Endothelial cell (in vitro differentiated cells): ENCODE measurements around the gene INTS13. TPM values are rescaled to one million over a fixed set of nuclear protein-coding genes. Genes with fewer than 3 reads are reported as not detected.

Experiments used
- DNase-seq: peaks from one replicate; pipeline ENCODE4 v3.0.0; 2021; ENCODE audit warnings: low spot score
- H3K27ac Mint-ChIP-seq: one replicate; pipeline ENCODE4 v1.8.0; 2021; ENCODE audit warnings: mixed read lengths, inconsistent platforms; ENCODE audit not compliant: unreplicated experiment
- H3K27me3 Mint-ChIP-seq: one replicate; pipeline ENCODE4 v1.8.0; 2021; ENCODE audit warnings: mild to moderate bottlenecking, moderate library complexity, mixed read lengths, inconsistent platforms; ENCODE audit not compliant: unreplicated experiment
- H3K36me3 Mint-ChIP-seq: one replicate; pipeline ENCODE4 v1.8.0; 2021; ENCODE audit warnings: mild to moderate bottlenecking, low read depth, mixed read lengths, inconsistent platforms; ENCODE audit not compliant: unreplicated experiment
- H3K4me1 Mint-ChIP-seq: one replicate; pipeline ENCODE4 v1.8.0; 2021; ENCODE audit warnings: mild to moderate bottlenecking, mixed read lengths, inconsistent platforms; ENCODE audit not compliant: unreplicated experiment
- H3K4me3 Mint-ChIP-seq: one replicate; pipeline ENCODE4 v1.8.0; 2021; ENCODE audit warnings: mild to moderate bottlenecking, mixed read lengths, inconsistent platforms; ENCODE audit not compliant: unreplicated experiment
- H3K9me3 Mint-ChIP-seq: one replicate; pipeline ENCODE4 v1.8.0; 2021; ENCODE audit warnings: mixed read lengths, inconsistent platforms; ENCODE audit not compliant: unreplicated experiment
- CTCF ChIP-seq: fragments of 200-600 bp; sonication (generic); IDR thresholded peaks from one replicate; pipeline ENCODE4 v1.5.0; 2021; ENCODE audit warnings: antibody characterized with exemption; ENCODE audit not compliant: unreplicated experiment
- total RNA-seq: library from RNA; stranded (reverse); fragmentation: NEBNext Ultra II Directional; extraction: Animal tissue kit (Norgen Biotek cat#: 25700); gene quantifications from one replicate; pipeline ENCODE4 v1.2.1, GENCODE V29; 2021; ENCODE audit not compliant: unreplicated experiment

The INTS13 gene
- total RNA-seq, 1 donor from 2014 or later, result 20.0 TPM

- Mint-ChIP-seq H3K4me1 (peaks cover 10% of the 10 kb centered on the region), H3K27ac (no peak overlapping the region), H3K36me3 (peaks cover 3% of the 10 kb centered on the region), H3K4me3 (no peak overlapping the region), H3K9me3 (no peaks in the 10 kb centered on the region), H3K27me3 (peaks cover 3% of the 10 kb centered on the region)
- DNase-seq, result peak; percentile 11
- TF ChIP-seq CTCF, result no peak
These were observed 59.1 kb downstream of the INTS13 start for GRCh38 chr12:26878661-26879119.

GRCh38 chr12:26874501-26875296 is 63.1 kb downstream of the INTS13 start:
- H3K27me3 Mint-ChIP-seq, result peaks cover 3% of the 10 kb centered on the region
- no peak overlapping the region for H3K27ac Mint-ChIP-seq
- no peaks in the 10 kb centered on the region for H3K36me3 Mint-ChIP-seq
- H3K4me3 Mint-ChIP-seq, result no peak overlapping the region
- TF ChIP-seq CTCF, result no peak
- DNase-seq, result no peak
- no peaks in the 10 kb centered on the region for H3K9me3 Mint-ChIP-seq
- H3K4me1 Mint-ChIP-seq, result peaks cover 23% of the 10 kb centered on the region

- H3K4me1 Mint-ChIP-seq, result peaks cover 21% of the 10 kb centered on the region
- no peak for DNase-seq
- no peaks in the 10 kb centered on the region for H3K9me3 Mint-ChIP-seq
- H3K27me3 Mint-ChIP-seq, result peaks cover 5% of the 10 kb centered on the region
- H3K4me3 Mint-ChIP-seq, result no peak overlapping the region
- H3K36me3 Mint-ChIP-seq, result no peaks in the 10 kb centered on the region
- TF ChIP-seq CTCF, result no peak
- H3K27ac Mint-ChIP-seq, result no peak overlapping the region
These were observed 65.2 kb downstream of the INTS13 start for GRCh38 chr12:26872625-26873024.

- peaks cover 5% of the 10 kb centered on the region for H3K27me3 Mint-ChIP-seq
- no peaks in the 10 kb centered on the region for H3K9me3 Mint-ChIP-seq
- TF ChIP-seq CTCF, result no peak
- no peak for DNase-seq
- no peak overlapping the region for H3K4me3 Mint-ChIP-seq
- H3K4me1 Mint-ChIP-seq, result peaks cover 21% of the 10 kb centered on the region
- no peaks in the 10 kb centered on the region for H3K36me3 Mint-ChIP-seq
- no peak overlapping the region for H3K27ac Mint-ChIP-seq
These were observed 65.8 kb downstream of the INTS13 start for GRCh38 chr12:26871985-26872384.
